Naive B cell (primary cell): ENCODE data around the gene GRM5. TPM values are rescaled to one million over a fixed set of nuclear protein-coding genes. Genes with fewer than 3 reads are reported as not detected.
"Not testable (repeated sequence)": the region's sequence is repeated elsewhere in the genome, so short reads cannot be mapped to it uniquely, and the experiment has no call there.

ENCODE experiments used
- ATAC-seq, 2 donors: fragments of 150-1000 bp; cut with Tn5 transposase; 2 replicates each; pipeline ENCODE4 v1.10.0; 2021; ENCODE audit warnings: low read depth in 2 of 2, mild to moderate bottlenecking in 2 of 2, moderate library complexity in 2 of 2
- DNase-seq: peaks from one replicate; pipeline ENCODE4 v3.0.0; 2022
- H3K27ac Mint-ChIP-seq, 6 donors: one replicate each; pipeline ENCODE4 v1.8.0; 2020 to 2022; ENCODE audit warnings: mild to moderate bottlenecking in 6 of 6, mixed read lengths in 6 of 6, moderate library complexity in 5 of 6, inconsistent platforms in 2 of 6
- H3K27me3 Mint-ChIP-seq, 3 donors: one replicate each; pipeline ENCODE4 v1.8.0; 2021 to 2022; ENCODE audit warnings: mixed read lengths in 3 of 3, mild to moderate bottlenecking in 1 of 3
- H3K36me3 Mint-ChIP-seq, 2 donors: one replicate each; pipeline ENCODE4 v1.8.0; 2020 to 2022; ENCODE audit warnings: mixed read lengths in 2 of 2, inconsistent platforms in 1 of 2, mild to moderate bottlenecking in 1 of 2
- H3K4me1 Mint-ChIP-seq, 3 donors: one replicate each; pipeline ENCODE4 v1.8.0; 2020 to 2022; ENCODE audit warnings: mixed read lengths in 3 of 3, inconsistent platforms in 1 of 3, mild to moderate bottlenecking in 1 of 3, moderate library complexity in 1 of 3
- H3K4me3 Mint-ChIP-seq, 8 donors: one replicate each; pipeline ENCODE4 v1.8.0; 2020 to 2022; ENCODE audit warnings: mild to moderate bottlenecking in 8 of 8, mixed read lengths in 8 of 8, moderate library complexity in 8 of 8, inconsistent platforms in 2 of 8
- H3K9me3 Mint-ChIP-seq, 7 donors: one replicate each; pipeline ENCODE4 v1.8.0; 2020 to 2022; ENCODE audit warnings: mixed read lengths in 7 of 7, mild to moderate bottlenecking in 5 of 7, inconsistent platforms in 2 of 7, moderate library complexity in 1 of 7
- polyA plus RNA-seq, 6 donors: library from polyadenylated mRNA; unstranded; fragments of 300-500 nt; fragmentation: Illumina TruSeq; gene quantifications; one replicate each; pipeline ENCODE4 v1.2.3, GENCODE V29; 2021; ENCODE audit warnings: low read depth in 6 of 6

The GRM5 gene
- polyA plus RNA-seq, 6 donors from 2014 or later: not detected

- DNase-seq: no peak
- ATAC-seq: peak in 1 of 2 donors; percentile 20
- no peaks in the 10 kb centered on the region for H3K4me1 Mint-ChIP-seq
- H3K27ac Mint-ChIP-seq: peak overlapping the region in 1 of 6 donors; percentile 20
- peaks cover 0 to 2% (median 0%) of the 10 kb centered on the region in 7 donors for H3K9me3 Mint-ChIP-seq
- no peaks in the 10 kb centered on the region for H3K36me3 Mint-ChIP-seq
- peaks cover 11 to 18% (median 12%) of the 10 kb centered on the region in 3 donors for H3K27me3 Mint-ChIP-seq
- no peak overlapping the region for H3K4me3 Mint-ChIP-seq
These were observed 580.7 kb downstream of the GRM5 start for GRCh38 chr11:88484873-88485621.

DNA sequence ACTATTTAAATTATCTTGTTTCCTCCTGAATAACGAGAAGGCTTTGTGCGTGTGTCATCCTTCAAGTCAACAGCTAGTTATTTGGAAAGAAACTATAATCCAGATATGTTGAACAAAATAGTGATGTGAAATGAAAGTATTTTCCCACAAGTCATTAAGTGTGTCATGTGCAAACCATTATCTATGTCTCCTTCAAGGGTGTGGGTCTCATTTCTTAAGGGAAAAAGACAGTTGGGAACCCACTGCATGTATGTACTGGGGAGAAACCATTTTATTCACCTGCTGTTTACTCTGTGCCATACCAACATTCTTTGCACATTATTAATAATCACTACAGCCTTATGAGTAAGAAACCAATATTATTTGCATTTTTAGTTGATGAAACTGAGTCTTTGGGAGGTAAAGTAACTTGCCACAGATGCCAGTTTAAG lies 582.9 kb downstream of the GRM5 start:
- Mint-ChIP-seq H3K27ac (no peak overlapping the region), H3K4me1 (no peaks in the 10 kb centered on the region), H3K4me3 (no peak overlapping the region), H3K27me3 (peaks cover 11 to 14% (median 12%) of the 10 kb centered on the region in 3 donors), H3K36me3 (no peaks in the 10 kb centered on the region), H3K9me3 (no peaks in the 10 kb centered on the region)
- no peak for ATAC-seq
- no peak for DNase-seq

DNA sequence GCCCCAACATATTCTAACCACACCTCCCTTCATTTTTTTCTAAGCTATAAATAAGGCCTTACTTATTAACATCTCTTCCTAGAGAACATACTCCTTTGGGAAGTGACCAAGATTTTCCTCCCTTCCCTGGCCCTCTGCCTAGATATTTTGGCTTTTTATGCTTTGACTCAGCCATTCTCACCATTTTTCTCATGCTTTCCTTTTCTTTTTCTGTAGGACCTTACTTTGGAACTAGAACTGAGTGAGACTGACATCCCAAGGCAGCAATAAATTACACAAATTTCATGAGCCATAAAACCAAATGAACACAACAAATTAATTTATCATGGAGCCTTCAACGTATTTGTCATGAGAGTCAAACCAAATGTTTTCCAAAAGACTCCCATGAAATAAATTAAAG lies 585.6 kb downstream of the GRM5 start:
- no peak for DNase-seq
- Mint-ChIP-seq H3K36me3 (no peaks in the 10 kb centered on the region), H3K4me1 (no peaks in the 10 kb centered on the region), H3K9me3 (no peaks in the 10 kb centered on the region), H3K27ac (no peak overlapping the region), H3K27me3 (peaks cover 5 to 11% (median 6%) of the 10 kb centered on the region in 3 donors), H3K4me3 (no peak overlapping the region)
- no peak for ATAC-seq

DNA sequence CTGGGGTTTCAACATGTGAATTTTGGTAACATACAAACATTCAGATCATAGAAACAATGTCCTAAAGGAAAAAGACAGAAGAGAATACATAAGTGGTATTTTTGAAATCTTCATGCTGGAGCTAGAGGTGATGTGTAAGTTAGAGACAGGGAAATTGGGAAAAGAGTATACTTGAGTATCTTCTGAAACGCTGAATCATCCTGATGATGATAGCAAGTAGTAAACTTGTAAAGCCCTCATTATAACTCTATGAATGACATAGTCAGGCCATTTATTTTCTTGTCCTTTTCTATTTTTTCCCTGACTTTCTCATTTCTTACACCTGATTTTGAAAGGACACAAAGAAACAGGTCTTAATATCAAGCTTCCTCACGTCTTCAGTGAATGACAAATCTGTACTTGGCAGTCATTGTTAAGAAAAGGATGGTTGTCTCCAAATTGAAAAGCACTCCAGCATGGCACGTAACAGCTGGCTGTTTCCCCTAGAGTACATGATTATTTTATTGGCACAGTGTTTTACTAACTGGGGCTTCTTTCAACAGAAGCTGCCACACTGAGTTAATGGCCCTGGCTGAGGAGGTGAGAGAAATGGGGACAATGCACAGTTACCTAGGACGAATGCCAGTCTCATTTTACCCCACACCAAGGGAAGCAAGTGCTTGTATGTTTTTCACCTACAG lies 587.5 kb downstream of the GRM5 start:
- Mint-ChIP-seq H3K36me3 (no peaks in the 10 kb centered on the region), H3K9me3 (no peaks in the 10 kb centered on the region), H3K4me1 (no peaks in the 10 kb centered on the region), H3K27ac (peak overlapping the region in 1 of 6 donors; percentile 1), H3K27me3 (peaks cover 5 to 10% (median 7%) of the 10 kb centered on the region in 3 donors), H3K4me3 (no peak overlapping the region)
- DNase-seq (no peak), ATAC-seq (no peak)

DNA sequence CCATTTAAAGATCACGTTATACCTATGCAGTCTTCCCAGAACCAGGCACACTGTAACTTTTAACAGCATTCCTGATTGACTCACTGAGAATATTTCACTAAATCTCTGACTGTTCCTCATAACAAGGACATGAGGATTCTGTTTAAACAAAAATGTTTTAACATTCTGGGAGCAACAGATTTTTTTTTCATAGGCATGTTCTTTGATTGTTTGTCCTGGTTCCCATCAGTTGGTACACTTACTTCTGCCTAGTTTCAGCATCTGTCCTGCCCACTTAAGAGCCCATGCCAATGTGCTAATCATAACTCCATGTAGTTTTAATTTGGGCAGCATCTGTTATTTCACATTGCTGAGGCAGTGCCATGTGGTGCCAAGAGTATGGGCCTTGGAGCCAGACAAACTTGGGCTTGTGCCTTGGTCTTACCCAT lies 589.8 kb downstream of the GRM5 start:
- peaks cover 0 to 5% (median 4%) of the 10 kb centered on the region in 3 donors for H3K27me3 Mint-ChIP-seq
- ATAC-seq: no peak
- DNase-seq: no peak
- no peaks in the 10 kb centered on the region for H3K4me1 Mint-ChIP-seq
- H3K9me3 Mint-ChIP-seq: no peaks in the 10 kb centered on the region
- H3K4me3 Mint-ChIP-seq: no peak overlapping the region
- H3K27ac Mint-ChIP-seq: no peak overlapping the region
- H3K36me3 Mint-ChIP-seq: no peaks in the 10 kb centered on the region

DNA sequence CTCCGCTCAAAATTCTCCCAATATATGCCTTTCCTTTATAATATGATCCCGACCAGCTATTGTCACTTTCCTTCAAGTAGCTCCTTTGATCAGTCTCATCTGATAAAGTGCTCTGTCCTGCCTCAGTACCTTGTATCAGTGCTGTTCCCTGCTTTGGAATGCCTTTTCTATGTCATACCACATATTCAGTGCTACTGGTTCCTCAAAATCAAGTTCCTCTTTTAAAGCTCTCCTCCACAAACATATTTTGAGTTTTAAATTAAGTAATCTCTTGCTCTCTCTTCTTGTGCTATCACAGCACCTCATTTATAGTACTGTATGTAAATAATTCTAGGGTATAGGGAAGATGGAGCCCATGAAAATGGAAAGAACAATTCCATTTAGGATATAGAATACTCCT lies 591.1 kb downstream of the GRM5 start:
- Mint-ChIP-seq H3K4me3 (peak overlapping the region in 1 of 8 donors; percentile 42), H3K27me3 (peaks cover 0 to 4% (median 0%) of the 10 kb centered on the region in 3 donors), H3K27ac (no peak overlapping the region), H3K36me3 (no peaks in the 10 kb centered on the region), H3K4me1 (no peaks in the 10 kb centered on the region), H3K9me3 (no peaks in the 10 kb centered on the region)
- no peak for DNase-seq
- ATAC-seq: no peak

GRCh38 chr11:88469561-88470225 lies 596.1 kb downstream of the GRM5 start:
- H3K27ac Mint-ChIP-seq: no peak overlapping the region
- peaks cover 0 to 3% (median 0%) of the 10 kb centered on the region in 7 donors for H3K9me3 Mint-ChIP-seq
- peaks cover 0 to 3% (median 0%) of the 10 kb centered on the region in 3 donors for H3K27me3 Mint-ChIP-seq
- no peaks in the 10 kb centered on the region for H3K4me1 Mint-ChIP-seq
- DNase-seq (no peak), ATAC-seq (no peak)
- no peak overlapping the region for H3K4me3 Mint-ChIP-seq
- no peaks in the 10 kb centered on the region for H3K36me3 Mint-ChIP-seq

GRCh38 chr11:88464528-88464927 lies 601.3 kb downstream of the GRM5 start:
- ATAC-seq: no peak
- Mint-ChIP-seq H3K36me3 (no peaks in the 10 kb centered on the region), H3K27ac (no peak overlapping the region), H3K4me3 (no peak overlapping the region), H3K4me1 (no peaks in the 10 kb centered on the region), H3K9me3 (peaks cover 3 to 11% (median 5%) of the 10 kb centered on the region in 7 donors), H3K27me3 (no peaks in the 10 kb centered on the region)
- DNase-seq: no peak

DNA sequence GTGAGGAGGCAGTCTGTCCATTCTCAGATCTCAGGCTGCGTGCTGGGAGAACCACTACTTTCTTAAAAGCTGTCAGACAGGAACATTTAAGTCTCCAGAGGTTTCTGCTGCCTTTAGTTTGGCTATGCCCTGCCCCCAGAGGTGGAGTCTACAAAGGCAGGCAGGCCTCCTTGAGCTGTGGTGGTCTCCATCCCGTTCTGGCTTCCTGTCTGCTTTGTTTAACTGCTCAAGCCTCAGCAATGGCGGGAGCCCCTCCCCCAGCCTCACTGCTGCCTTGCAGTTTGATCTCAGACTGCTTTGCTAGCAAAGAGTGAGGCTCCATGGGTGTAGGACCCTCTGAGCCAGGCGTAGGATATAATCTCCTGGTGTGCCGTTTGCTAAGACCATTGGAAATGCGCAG lies 602.5 kb downstream of the GRM5 start:
- H3K36me3 Mint-ChIP-seq, H3K27ac Mint-ChIP-seq, ATAC-seq, DNase-seq, H3K27me3 Mint-ChIP-seq, H3K4me1 Mint-ChIP-seq, H3K4me3 Mint-ChIP-seq: not testable (repeated sequence)
- peaks cover 5 to 11% (median 6%) of the 10 kb centered on the region in 7 donors for H3K9me3 Mint-ChIP-seq

- ATAC-seq, H3K4me3 Mint-ChIP-seq, H3K27ac Mint-ChIP-seq, DNase-seq, H3K4me1 Mint-ChIP-seq, H3K27me3 Mint-ChIP-seq, H3K36me3 Mint-ChIP-seq: not testable (repeated sequence)
- peaks cover 2 to 11% (median 5%) of the 10 kb centered on the region in 7 donors for H3K9me3 Mint-ChIP-seq
These were observed 607.7 kb downstream of the GRM5 start for GRCh38 chr11:88458047-88458446.

GRCh38 chr11:88455974-88456373 lies 609.8 kb downstream of the GRM5 start:
- Mint-ChIP-seq H3K27ac (peak overlapping the region in 1 of 6 donors; percentile 42), H3K4me1 (no peaks in the 10 kb centered on the region), H3K4me3 (no peak overlapping the region), H3K9me3 (peaks cover 0 to 7% (median 3%) of the 10 kb centered on the region in 7 donors), H3K27me3 (no peaks in the 10 kb centered on the region), H3K36me3 (no peaks in the 10 kb centered on the region)
- no peak for ATAC-seq
- DNase-seq: no peak

GRCh38 chr11:88454881-88455280 lies 610.9 kb downstream of the GRM5 start:
- Mint-ChIP-seq H3K27me3 (no peaks in the 10 kb centered on the region), H3K4me1 (no peaks in the 10 kb centered on the region), H3K4me3 (no peak overlapping the region), H3K27ac (no peak overlapping the region), H3K36me3 (no peaks in the 10 kb centered on the region), H3K9me3 (peaks cover 0 to 7% (median under 1%) of the 10 kb centered on the region in 7 donors)
- DNase-seq: no peak
- no peak for ATAC-seq
